ENCODE data around the gene ZNF433. TPM values are rescaled to one million over a fixed set of nuclear protein-coding genes. Genes with fewer than 3 reads are reported as not detected.

The ZNF433 gene
- 2.0 and 2.4 TPM in 2 replicates for total RNA-seq

GRCh38 chr19:12035220-12036172 lies at the start of gene ZNF433:
Gene ZNF433, minus strand, starts transcription at chr19:12035679. Its CDS starts 140 bp downstream, at chr19:12035539.

GRCh38 chr19:12064590-12065538 lies 29.4 kb upstream of the ZNF433 start, which contains the start of gene ZNF844:
Gene ZNF844, plus strand, starts transcription at chr19:12064731. Its CDS starts 143 bp downstream, at chr19:12064874.

GRCh38 chr19:12052497-12053169 lies 17.2 kb upstream of the ZNF433 start, which contains the start of gene ZNF878:
Gene ZNF878, minus strand, starts transcription at chr19:12052961. Its CDS starts 160 bp downstream, at chr19:12052801.

GRCh38 chr19:11964858-11965645 lies 70.4 kb downstream of the ZNF433 start, which contains the start of gene ZNF763:
Gene ZNF763, plus strand, starts transcription at chr19:11965040. Its CDS starts 169 bp downstream, at chr19:11965209.

Other genes starting within 250 kb of the ZNF433 start
- 0.33 and 0.51 TPM in 2 replicates for gene ZNF491, start 237.2 kb downstream of the ZNF433 start, total RNA-seq
- gene ZNF440, start 221.4 kb downstream of the ZNF433 start, total RNA-seq, result 2.4 and 3.9 TPM in 2 replicates
- gene ZNF439, start 187.0 kb downstream of the ZNF433 start, total RNA-seq, result 1.0 and 1.6 TPM in 2 replicates
- gene ZNF69, start 147.9 kb downstream of the ZNF433 start, total RNA-seq, result 8.0 and 8.6 TPM in 2 replicates
- gene ZNF700, start 110.6 kb downstream of the ZNF433 start, total RNA-seq, result 2.9 and 4.6 TPM in 2 replicates
- gene ZNF763, start 70.6 kb downstream of the ZNF433 start, total RNA-seq, result 0.33 and 0.89 TPM in 2 replicates
- gene ZNF878, start 17.3 kb upstream of the ZNF433 start, total RNA-seq, result 0.16 TPM in 1 of 2 replicates, not detected in the other
- gene ZNF844, start 29.1 kb upstream of the ZNF433 start, total RNA-seq, result 1.3 and 1.8 TPM in 2 replicates
- 2.5 and 2.6 TPM in 2 replicates for gene ZNF20, start 104.7 kb upstream of the ZNF433 start, total RNA-seq
- 2.8 and 3.7 TPM in 2 replicates for gene ZNF625, start 121.1 kb upstream of the ZNF433 start, total RNA-seq
- gene ZNF136, start 127.4 kb upstream of the ZNF433 start, total RNA-seq, result 1.6 and 3.4 TPM in 2 replicates